ENCODE results near the gene ACO1. TPM values are rescaled to one million over a fixed set of nuclear protein-coding genes. Genes with fewer than 3 reads are reported as not detected.
A peak's percentile ranks its signal among the peaks of the same experiment; 100 is the strongest.

ACO1 gene
- total RNA-seq, 1 experiment from 2014 or later, result 20.3 TPM

DNA sequence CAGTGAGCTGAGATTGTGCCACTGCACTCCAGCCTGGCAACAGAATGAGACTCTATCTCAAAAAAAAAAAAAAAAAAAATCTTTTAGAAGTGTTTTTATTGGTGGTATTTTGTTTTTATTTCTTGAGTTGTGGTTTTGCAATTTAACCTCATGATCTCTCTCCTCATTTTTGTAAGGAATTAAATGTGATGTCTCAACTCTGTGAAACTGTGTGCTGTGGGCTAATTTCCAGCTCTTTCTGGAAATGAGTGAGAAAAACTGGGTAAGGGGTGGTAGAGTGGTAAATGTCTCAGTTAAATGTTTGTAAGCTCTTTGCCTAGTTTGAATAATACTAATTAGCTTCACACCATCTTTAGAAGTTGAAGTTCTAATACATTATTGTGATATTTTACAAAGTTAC lies 29.0 kb downstream of the ACO1 start:
- no peak for DNase-seq (ENCODE audit: extremely low read depth, low read depth)

DNA sequence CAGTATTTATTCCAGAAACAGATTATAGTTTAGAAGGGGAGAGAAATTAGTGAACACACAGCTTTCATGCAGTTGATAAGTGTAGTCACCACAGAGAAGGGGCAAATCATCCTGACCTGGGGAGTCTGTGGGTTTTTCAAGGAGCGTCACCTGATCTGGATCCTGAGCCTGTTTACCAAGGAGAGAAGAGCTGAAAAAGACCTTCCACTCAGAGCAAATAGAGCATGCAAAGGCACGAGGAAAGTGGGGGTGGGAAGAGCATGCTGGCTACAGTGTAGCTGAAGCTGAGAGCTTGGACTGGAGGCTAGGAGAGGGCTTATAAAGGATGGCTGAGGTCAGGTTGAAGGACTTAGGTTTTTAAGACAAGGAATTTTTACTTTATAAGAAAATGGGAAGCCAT lies 30.4 kb downstream of the ACO1 start:
- no peak for DNase-seq (ENCODE audit: extremely low read depth, low read depth)

DNA sequence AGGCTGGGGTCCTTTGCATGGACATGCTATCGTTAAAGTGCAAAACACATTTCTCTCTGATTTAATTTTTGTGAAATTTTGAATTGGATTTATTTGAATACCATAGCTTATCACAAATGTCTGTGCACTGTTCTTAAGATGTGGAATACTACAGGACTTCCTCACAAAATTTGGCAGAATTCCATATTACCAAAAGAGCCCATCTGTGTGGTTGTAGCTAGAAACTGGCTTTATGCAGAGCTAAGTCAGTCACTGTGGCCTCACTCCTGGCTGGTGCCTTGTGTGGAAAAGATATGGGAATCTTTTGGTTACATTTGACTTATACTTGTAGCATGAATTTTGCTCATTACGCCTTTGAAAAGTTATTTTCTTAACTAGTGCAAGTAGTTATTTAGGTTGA lies 35.5 kb downstream of the ACO1 start:
- no peak for DNase-seq (ENCODE audit: extremely low read depth, low read depth)

GRCh38 chr9:32422237-32422806 lies 37.9 kb downstream of the ACO1 start:
- no peak for DNase-seq (ENCODE audit: extremely low read depth, low read depth)

DNA sequence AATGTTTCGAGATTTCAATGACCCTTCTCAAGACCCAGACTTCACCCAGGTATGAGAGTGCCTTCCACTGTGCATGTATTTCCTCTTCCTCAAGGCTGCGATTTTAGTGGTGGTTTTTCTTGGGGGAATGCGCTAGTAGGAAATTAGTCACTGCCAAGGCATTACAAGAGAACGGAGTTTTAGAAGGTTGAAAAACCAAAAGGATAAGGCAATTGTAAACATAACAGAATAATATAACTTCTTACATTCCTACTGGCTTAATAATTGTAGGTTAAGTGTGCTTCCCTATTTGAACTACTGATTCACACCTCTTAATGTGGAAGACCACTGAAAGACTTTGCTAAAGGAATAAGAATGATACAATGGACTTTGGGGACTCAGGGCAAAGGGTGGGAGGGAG lies 38.9 kb downstream of the ACO1 start:
- no peak for DNase-seq (ENCODE audit: extremely low read depth, low read depth)

DNA sequence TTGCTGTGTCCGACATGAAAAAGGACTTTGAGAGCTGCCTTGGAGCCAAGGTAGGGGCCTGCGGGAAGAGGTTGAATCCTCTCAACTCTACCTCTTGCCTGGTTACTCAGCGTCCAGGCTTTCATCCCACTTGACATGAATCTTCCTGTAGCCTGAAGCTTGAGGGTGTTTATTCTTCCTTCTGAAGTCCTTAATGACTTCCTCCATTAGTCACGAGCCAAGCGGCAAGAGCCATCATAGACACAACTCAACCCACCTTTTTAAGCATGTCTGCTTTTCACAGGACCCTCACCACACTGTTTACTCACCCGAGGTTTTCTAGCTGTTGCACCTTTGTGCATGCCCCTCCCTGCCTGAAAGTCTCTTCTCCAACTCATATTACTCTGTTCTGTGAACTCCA lies 40.2 kb downstream of the ACO1 start:
- no peak for DNase-seq (ENCODE audit: extremely low read depth, low read depth)

GRCh38 chr9:32426278-32426939 lies 42.0 kb downstream of the ACO1 start:
- DNase-seq (ENCODE audit: extremely low read depth, low read depth), result no peak

DNA sequence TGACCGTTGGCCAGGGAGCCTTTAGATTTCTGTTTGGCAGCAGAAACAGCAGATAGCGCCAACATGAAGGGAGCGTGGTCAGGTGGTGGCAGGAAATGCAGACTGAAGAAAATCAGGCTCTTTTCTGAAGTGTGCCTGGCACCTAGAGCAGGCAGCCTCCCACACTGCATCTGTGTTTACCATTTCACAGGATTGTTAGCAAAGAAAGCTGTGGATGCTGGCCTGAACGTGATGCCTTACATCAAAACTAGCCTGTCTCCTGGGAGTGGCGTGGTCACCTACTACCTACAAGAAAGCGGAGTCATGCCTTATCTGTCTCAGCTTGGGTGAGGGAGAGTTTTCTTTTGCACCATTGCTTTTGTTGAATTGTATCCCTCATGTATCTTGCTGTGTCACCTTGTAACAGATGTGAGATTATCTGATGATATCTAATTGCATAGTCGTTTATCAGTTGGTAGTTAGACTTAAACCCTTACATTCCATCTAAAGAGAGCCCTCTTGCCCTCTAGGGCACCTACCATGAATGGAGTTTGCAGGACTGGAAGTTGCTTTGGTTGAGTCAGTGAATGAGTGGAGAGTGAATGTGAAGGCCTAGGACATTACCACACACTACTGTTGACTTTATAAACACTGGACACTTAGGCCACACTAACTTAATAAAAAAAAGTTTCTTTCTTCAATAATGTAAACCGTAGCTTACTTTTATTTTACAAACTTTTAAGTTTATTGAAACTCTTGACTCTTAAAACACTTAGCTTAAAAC lies 42.8 kb downstream of the ACO1 start:
- DNase-seq (ENCODE audit: extremely low read depth, low read depth), result no peak

DNA sequence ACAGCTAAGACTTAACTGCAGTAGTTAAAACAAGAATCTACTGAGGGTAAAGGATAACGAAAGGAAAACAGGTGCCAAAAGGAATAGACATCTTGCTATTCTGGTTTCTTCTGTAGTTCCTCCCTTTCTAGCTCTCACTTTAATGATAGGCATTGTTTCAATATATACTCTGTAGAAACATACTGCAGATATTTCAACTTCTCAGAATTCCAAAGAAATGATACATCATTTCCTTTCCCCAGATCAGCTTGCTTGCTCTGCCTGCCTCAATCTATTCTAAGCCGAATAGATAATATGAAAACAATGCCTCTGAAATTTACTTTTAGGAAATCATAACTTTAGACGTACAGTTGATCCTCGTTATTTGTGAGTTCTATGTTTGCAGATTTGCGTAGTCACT lies 46.3 kb downstream of the ACO1 start:
- DNase-seq (ENCODE audit: extremely low read depth, low read depth), result no peak

GRCh38 chr9:32431196-32431595 lies 46.8 kb downstream of the ACO1 start:
- no peak for DNase-seq (ENCODE audit: extremely low read depth, low read depth)

DNA sequence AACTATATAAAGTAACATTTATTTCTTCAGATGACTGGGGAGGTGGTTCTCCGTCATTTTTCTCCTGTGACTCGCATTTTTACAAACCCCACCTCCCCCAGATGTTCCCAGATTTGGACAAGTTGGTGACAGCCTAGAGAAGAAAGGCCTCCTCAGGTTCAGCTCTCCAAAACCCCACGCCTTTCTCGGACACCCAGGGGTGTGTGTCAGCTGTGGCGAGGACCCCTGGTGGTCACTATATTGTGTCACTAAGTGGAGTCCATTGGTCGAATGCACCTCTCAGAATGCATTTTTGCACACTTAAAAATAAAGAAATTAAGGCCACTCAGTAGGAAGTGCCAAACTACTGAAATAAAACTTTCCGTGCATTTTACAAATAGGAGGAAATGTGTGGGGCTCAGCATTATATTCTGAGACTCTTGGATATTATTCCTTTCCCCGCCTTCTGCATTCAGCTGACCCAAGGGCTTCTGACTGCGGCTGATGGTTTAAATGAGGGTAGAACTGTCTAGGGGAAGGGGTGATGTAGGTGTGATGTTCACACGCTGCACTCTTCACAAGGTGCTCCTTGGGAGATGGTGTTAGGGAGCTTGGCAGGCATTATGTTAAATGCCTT lies 47.6 kb downstream of the ACO1 start:
- DNase-seq (ENCODE audit: extremely low read depth, low read depth), result peak; percentile 8

- no peak for DNase-seq (ENCODE audit: extremely low read depth, low read depth)
Measured at GRCh38 chr9:32434892-32435291, 50.4 kb downstream of the ACO1 start.

DNA sequence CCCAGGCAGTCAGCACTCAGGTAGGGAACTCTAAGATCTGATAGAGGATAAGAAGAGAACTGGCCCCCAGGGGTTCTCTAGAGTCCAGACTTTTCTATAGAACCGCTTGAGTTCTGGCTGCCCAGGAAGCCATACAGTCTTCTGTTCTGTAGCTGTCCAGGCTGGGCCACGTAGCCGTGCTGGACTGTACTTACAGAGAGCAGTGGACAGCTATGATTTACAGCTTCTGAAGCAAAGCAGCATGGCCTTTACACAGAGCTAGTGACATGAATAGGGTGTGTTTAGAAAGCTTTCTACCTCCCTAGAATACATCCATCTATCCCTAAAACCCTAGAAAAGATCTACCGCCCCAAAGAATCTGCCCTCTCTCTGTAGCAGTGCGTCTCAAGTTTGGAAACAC lies 57.2 kb downstream of the ACO1 start:
- DNase-seq (ENCODE audit: extremely low read depth, low read depth), result no peak

GRCh38 chr9:32442433-32442832 lies 58.0 kb downstream of the ACO1 start:
- DNase-seq (ENCODE audit: extremely low read depth, low read depth), result no peak

GRCh38 chr9:32449969-32450368 lies 65.5 kb downstream of the ACO1 start:
- no peak for DNase-seq (ENCODE audit: extremely low read depth, low read depth)

DNA sequence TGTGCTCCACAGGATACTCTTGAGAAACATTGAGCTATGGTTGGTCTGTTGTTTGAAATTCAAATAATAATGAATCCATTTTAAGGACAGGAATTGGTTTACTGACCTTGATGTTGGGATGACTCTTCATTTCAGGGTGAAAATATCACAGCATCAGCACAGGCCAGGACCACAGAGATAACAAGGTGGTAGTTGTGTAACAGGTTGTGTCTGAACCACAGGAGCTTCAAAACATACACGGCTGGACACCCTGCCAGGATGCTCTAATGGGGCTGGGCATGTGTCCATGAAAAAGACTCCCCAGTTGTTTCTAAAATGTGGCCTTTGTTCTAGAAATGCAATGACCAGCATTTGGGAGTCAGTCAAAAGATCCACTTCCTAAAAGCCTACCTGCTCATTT lies 69.8 kb downstream of the ACO1 start:
- DNase-seq (ENCODE audit: extremely low read depth, low read depth), result no peak

GRCh38 chr9:32455738-32456137 lies 71.3 kb downstream of the ACO1 start:
- no peak for DNase-seq (ENCODE audit: extremely low read depth, low read depth)

DNA sequence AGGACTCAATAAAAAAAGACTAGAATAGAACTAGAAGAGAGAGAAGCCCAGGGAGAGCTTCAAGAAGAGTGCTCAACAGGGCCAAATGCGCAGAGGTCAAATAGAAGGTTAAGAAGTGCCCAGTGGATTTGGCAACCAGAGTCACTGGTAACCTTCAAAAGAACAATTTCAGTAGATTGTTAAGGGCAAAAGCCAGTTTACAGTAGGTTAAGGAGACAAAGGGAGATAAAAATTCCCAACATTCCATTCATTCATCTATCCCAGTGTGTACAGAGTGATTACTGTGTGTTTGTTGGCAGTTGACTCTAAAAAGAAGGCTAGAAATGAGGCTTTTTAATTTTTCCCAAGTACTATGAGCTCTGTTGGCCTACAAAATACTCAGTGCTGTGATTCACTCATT lies 72.1 kb downstream of the ACO1 start:
- DNase-seq (ENCODE audit: extremely low read depth, low read depth), result no peak

GRCh38 chr9:32463500-32464293 lies 79.3 kb downstream of the ACO1 start:
- no peak for DNase-seq (ENCODE audit: extremely low read depth, low read depth)

- DNase-seq (ENCODE audit: extremely low read depth, low read depth), result no peak
Measured at GRCh38 chr9:32468740-32469139, 84.3 kb downstream of the ACO1 start.

GRCh38 chr9:32472344-32472743 lies 87.9 kb downstream of the ACO1 start:
- no peak for DNase-seq (ENCODE audit: extremely low read depth, low read depth)
